ENCODE measurements around the gene HSD17B13. TPM values are rescaled to one million over a fixed set of nuclear protein-coding genes. Genes with fewer than 3 reads are reported as not detected.
"Not testable (repeated sequence)": the region's sequence is repeated elsewhere in the genome, so short reads cannot be mapped to it uniquely, and the experiment has no call there.

The HSD17B13 gene
- total RNA-seq, 2 donors from 2014 or later: 0.18 TPM

- DNase-seq (no peak), ATAC-seq (no peak)
- intact Hi-C loops (cut with DNase I): no loop called here
Measured at GRCh38 chr4:87326460-87326859, 3.8 kb upstream of the HSD17B13 start.

DNA sequence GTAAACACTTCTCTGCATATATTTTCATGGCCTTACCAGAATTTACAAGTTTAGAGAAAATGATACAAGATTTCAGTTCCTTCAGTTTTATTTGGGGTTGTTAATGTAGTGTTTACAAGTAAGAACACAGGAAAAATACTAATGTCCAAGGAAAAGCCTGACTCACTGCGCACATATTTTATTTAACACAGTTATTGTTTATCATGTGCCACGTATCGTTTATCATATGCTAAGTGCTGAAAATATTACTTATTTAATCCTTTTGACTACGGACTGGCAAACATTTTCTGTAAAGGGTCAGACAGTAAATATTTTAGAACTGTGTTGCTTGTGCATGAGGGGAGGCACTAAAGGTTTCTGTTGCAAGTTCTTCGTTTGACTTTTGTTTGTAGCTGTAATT is 794 bp downstream of the HSD17B13 start:
- intact Hi-C loops (cut with DNase I): no loop called here
- ATAC-seq (no peak), DNase-seq (no peak)

- ATAC-seq: peak in 1 of 2 donors; percentile 76
- DNase-seq: no peak
- intact Hi-C loops (cut with DNase I): no loop called here
Measured at GRCh38 chr4:87317527-87317926, 5.2 kb downstream of the HSD17B13 start.

GRCh38 chr4:87316961-87317360 is 5.7 kb downstream of the HSD17B13 start:
- intact Hi-C loops (cut with DNase I): no loop called here
- no peak for DNase-seq
- no peak for ATAC-seq

DNA sequence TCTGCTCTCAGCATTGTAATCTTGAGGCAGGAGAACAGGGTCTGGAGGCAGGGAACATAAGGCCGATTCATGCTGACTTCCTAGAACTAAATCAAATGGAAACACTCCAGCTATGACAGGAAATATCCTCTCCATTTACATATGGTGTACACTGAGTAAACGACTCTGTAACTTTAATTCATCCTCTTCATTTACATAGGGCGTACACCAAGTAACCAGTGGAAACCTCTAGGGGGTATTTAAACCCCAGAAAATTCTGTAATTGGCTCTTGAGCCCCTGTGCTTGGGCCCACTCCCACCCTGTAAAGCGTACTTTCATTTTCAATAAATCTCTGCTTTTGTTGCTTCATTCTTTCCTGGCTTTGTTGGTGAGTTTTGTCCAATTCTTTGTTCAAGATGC is 7.7 kb downstream of the HSD17B13 start:
- DNase-seq; ATAC-seq; intact Hi-C loops (cut with DNase I): not testable (repeated sequence)

DNA sequence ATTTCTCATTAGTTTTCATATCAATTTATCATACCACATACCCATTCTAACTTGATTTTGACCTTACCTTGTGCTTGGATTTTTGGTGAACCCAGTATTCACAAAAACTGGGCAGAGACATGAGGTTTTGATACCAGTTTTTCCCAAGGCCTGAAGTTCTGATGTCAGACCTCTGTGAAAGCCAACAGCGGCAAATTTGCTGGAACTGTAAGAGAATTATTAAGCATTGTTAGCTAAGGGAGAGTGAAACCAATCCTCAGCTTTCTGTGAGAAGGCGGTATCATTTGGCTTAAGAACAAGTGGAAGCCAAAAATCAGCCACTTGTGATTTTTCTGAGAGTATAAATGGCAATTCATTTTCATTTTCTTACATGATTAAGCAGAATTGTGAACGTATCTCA is 8.9 kb downstream of the HSD17B13 start:
- intact Hi-C loops (cut with DNase I): no loop called here
- no peak for DNase-seq
- peak in 1 of 2 donors; percentile 34 for ATAC-seq

GRCh38 chr4:87311684-87312083 is 11.0 kb downstream of the HSD17B13 start:
- no peak for ATAC-seq
- no peak for DNase-seq
- intact Hi-C loops (cut with DNase I): no loop called here

DNA sequence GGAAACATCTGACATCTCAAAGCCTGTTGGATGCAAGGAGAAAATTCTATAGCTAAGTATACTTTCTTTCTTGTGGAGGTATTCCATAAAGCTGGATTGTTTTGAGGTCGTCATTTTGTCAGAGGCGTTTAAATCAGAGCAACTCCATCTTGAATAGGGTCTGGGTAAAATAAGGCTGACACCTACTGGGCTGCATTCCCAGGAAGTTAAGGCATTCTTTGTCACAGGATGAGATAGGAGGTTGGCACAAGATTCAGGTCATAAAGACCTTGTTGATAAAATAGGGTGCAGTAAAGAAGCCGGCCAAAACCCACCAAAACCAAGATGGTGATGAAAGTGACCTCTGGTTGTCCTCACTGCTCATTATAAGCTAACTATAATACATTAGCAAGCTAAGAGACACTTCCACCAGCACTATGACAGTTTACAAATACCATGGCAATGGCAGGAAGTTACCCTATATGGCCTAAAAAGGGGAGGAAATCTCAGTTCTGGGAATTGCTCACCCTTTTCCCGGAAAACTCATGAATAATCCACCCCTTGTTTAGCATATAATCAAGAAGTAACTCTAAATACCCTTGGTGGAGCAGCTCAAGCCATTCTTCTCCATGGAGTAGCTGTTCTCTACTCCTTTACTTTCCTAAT is 11.9 kb downstream of the HSD17B13 start:
- intact Hi-C loops (cut with DNase I): no loop called here
- DNase-seq (no peak), ATAC-seq (no peak)

GRCh38 chr4:87309625-87310024 is 13.1 kb downstream of the HSD17B13 start:
- ATAC-seq (peak in 1 of 2 donors; percentile 59), DNase-seq (no peak)
- intact Hi-C loops (cut with DNase I): no loop called here

DNA sequence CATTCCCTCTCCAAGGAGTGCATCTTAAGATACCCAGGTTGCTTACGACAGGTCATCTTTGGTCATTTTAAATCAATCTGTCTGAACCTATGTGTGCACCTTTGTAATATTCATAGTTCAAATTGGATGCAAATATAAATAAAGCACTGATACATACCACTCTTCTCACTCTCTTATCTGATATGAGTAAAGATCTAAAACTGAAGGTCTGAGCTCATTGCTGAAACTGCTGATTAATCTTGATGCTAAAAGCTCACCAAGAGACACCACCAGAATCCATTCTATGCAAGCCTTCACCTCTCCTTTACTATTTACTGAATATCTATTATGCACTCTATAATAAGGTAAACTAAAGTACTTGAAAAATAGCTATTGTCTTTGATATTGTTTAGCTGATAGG is 16.6 kb downstream of the HSD17B13 start:
- intact Hi-C loops (cut with DNase I): no loop called here
- no peak for DNase-seq

DNA sequence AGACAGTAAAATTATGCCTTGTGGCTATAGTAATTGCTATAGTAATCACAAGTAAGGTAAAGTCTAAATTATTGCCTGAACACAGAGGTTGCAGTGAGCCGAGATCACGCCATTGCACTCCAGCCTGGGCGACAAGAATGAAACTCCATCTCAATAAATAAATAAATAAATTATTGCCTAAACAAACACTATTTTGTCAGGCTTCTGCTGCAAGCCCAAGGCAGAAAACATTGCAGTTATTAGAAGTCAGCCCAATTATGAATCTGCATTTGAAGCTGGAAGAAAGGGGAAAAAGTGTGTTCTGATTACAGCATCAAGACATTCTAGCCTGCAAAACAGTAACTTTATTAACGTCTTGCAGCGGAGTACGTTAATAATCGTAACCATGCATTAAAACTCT is 17.1 kb downstream of the HSD17B13 start:
- no peak for ATAC-seq
- intact Hi-C loops (cut with DNase I): no loop called here
- DNase-seq: no peak

More for the DNA sequence above, 16.6 kb downstream of the HSD17B13 start:
- no peak for ATAC-seq

GRCh38 chr4:87304745-87305432 is 17.8 kb downstream of the HSD17B13 start:
- intact Hi-C loops (cut with DNase I): no loop called here
- DNase-seq (no peak), ATAC-seq (peak in 1 of 2 donors; percentile 63)

DNA sequence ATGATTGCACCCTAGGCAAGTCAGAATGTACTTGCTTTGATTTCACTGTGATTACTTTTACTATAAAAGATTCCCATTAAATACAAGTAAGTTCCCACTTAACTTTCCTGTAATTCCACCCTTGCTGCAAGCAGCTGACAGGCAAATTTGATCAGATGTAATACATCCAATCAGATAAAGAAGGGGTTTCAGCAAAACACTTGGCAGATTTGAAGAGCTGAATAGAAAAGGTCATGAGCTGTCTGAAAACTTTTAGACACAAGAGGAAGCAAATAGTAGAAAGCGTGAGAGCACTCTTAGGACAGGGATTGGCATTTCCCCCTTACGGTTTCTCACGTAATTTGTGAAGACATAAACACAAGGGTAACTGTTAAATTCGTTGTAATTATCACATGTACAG is 22.8 kb downstream of the HSD17B13 start:
- intact Hi-C loops (cut with DNase I): no loop called here
- ATAC-seq (no peak), DNase-seq (no peak)

GRCh38 chr4:87298362-87298761 is 24.3 kb downstream of the HSD17B13 start:
- DNase-seq (no peak), ATAC-seq (no peak)
- intact Hi-C loops (cut with DNase I): no loop called here

GRCh38 chr4:87294911-87295310 is 27.8 kb downstream of the HSD17B13 start:
- intact Hi-C loops (cut with DNase I); ATAC-seq; DNase-seq: not testable (repeated sequence)

DNA sequence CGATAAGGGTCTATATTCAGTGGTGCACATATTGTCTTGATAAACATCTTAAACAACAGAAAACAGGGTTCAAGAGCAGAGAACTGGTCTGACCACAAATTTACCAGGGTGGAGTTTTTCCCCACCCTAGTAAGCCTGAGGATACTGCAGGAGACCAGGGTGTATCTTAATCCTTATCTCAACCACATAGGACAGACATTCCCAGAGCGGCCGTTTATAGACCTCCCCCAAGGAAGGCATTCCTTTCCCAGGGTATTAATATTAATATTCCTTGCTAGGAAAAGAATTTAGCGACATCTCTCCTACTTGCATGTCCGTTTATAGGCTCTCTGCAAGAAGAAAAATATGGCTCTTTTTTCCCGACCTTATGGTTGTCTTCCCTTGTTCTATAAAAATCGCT is 28.8 kb downstream of the HSD17B13 start:
- DNase-seq; ATAC-seq; intact Hi-C loops (cut with DNase I): not testable (repeated sequence)

DNA sequence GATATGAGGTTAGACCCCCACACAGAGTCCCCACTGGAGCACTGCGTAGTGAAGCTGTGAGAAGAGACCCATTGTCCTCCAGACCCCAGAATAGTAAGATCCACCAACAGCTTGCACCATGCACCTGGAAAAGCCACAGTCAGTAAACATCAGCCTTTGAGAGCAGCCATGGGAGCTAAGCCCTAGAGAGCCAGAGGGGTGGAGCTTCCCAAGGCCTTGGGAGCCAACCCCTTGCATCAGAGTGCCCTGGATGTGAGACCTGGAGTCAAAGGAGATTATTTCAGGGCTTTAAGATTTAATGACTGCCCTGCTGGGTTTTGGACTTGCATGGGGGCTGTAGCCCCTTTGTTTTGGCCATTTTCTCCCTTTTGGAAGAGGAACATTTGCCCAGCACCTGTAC is 35.7 kb downstream of the HSD17B13 start:
- DNase-seq: no peak
- intact Hi-C loops (cut with DNase I): no loop called here
- no peak for ATAC-seq

GRCh38 chr4:87284268-87284667 is 38.4 kb downstream of the HSD17B13 start:
- ATAC-seq; intact Hi-C loops (cut with DNase I); DNase-seq: not testable (repeated sequence)

DNA sequence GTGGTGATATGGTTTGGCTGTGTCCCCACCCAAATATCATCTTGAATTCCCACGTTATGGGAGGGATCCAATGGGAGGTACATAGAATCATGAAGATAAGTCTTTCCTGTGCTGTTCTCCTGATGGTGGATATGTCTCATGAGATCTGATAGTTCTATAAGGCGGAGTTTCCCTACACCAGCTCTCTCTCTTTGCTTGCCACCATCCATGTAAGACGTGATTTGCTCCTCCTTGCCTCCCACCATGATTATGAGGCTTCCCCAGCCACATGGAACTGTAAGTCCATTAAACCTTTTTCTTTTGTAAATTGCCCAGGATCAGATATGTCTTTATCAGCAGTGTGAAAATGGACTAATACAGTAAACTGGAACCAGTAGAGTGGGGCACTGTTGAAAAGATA is 39.5 kb downstream of the HSD17B13 start:
- no peak for DNase-seq
- ATAC-seq: no peak
- intact Hi-C loops (cut with DNase I): no loop called here

DNA sequence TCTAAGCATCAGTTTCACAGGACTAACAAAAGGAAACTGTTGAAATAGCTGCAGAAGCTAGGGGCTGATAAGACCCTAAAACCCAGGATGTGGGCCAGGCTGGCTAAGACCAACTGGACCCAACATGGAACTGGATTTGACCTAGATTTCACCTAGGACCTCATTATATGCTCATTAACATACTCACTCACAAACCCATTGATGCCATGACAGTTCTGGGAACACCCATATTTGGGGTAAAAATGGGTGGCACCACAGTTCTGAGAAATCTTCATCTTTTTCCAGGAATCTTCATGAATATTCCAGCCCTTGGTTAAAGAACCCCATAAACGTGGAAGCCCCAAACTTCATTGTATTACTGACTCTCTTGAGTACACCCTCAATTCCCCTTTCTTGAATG is 41.1 kb downstream of the HSD17B13 start:
- no peak for DNase-seq
- intact Hi-C loops (cut with DNase I): no loop called here
- no peak for ATAC-seq

DNA sequence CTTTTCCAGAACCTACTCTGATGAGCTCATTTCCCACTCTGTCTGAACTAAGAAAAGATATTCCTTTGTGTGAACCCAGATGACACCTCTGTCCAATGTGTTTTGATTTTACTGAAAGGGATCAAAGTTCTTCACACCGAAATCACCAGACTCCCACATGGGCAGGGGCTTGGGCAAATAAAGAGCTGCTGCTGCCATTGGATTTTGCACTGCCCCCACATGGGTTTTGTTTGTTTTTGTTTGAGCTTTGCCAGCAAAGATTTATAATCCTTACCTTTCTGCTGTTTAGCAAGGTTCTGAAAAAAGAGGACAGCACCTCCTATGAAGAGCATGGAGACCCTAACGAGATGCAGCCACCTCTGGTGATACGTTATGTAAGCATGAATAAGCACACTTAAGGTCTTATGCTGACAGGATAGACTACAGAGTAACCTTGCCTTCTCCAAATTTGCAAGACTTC is 44.3 kb downstream of the HSD17B13 start:
- DNase-seq (no peak), ATAC-seq (no peak)
- intact Hi-C loops (cut with DNase I): loop anchor here in 1 of 2 donors (10.0 kb wide), 1 partner anchor 176 kb away; no protein-coding TSS in a partner anchor

Data from left cardiac atrium (tissue), 4 donors.